Measurements from ENCODE around the gene AUNIP.

AUNIP gene

GRCh38 chr1:25804244-25804963, 54.9 kb downstream of the AUNIP start:
- H3K36me3 ChIP-seq (ENCODE audit: control insufficient read depth, low read depth, low read length) = peaks cover 15% of the 10 kb centered on the region
- H3K27ac ChIP-seq (ENCODE audit: low read length) = no peak overlapping the region
- no peak overlapping the region for H3K9ac ChIP-seq (ENCODE audit: low read length)
- no peak overlapping the region for H3K4me3 ChIP-seq (ENCODE audit: low read length)
- no peaks in the 10 kb centered on the region for H3K9me3 ChIP-seq (ENCODE audit: control insufficient read depth, low read depth, low read length)
- peaks cover 3% of the 10 kb centered on the region for H3K27me3 ChIP-seq (ENCODE audit: control insufficient read depth, insufficient read depth, low read length)
- H3K4me1 ChIP-seq (ENCODE audit: control insufficient read depth, low read depth, low read length) = no peaks in the 10 kb centered on the region

- H3K4me1 ChIP-seq (ENCODE audit: control insufficient read depth, low read depth, low read length) = no peaks in the 10 kb centered on the region
- H3K4me3 ChIP-seq (ENCODE audit: low read length) = no peak overlapping the region
- no peaks in the 10 kb centered on the region for H3K9me3 ChIP-seq (ENCODE audit: control insufficient read depth, low read depth, low read length)
- H3K9ac ChIP-seq (ENCODE audit: low read length) = no peak overlapping the region
- H3K27ac ChIP-seq (ENCODE audit: low read length) = no peak overlapping the region
- peaks cover 9% of the 10 kb centered on the region for H3K27me3 ChIP-seq (ENCODE audit: control insufficient read depth, insufficient read depth, low read length)
- H3K36me3 ChIP-seq (ENCODE audit: control insufficient read depth, low read depth, low read length) = peaks cover 15% of the 10 kb centered on the region
Observed at GRCh38 chr1:25803368-25803767, 55.9 kb downstream of the AUNIP start.

GRCh38 chr1:25802915-25803314, 56.3 kb downstream of the AUNIP start:
- peaks cover 9% of the 10 kb centered on the region for H3K27me3 ChIP-seq (ENCODE audit: control insufficient read depth, insufficient read depth, low read length)
- H3K4me3 ChIP-seq (ENCODE audit: low read length) = no peak overlapping the region
- no peaks in the 10 kb centered on the region for H3K4me1 ChIP-seq (ENCODE audit: control insufficient read depth, low read depth, low read length)
- H3K36me3 ChIP-seq (ENCODE audit: control insufficient read depth, low read depth, low read length) = peaks cover 15% of the 10 kb centered on the region
- H3K9ac ChIP-seq (ENCODE audit: low read length) = no peak overlapping the region
- no peak overlapping the region for H3K27ac ChIP-seq (ENCODE audit: low read length)
- no peaks in the 10 kb centered on the region for H3K9me3 ChIP-seq (ENCODE audit: control insufficient read depth, low read depth, low read length)

- Histone ChIP-seq H3K27ac (ENCODE audit: low read length) (no peak overlapping the region), H3K9ac (ENCODE audit: low read length) (peak overlapping the region; percentile 56), H3K36me3 (ENCODE audit: control insufficient read depth, low read depth, low read length) (peaks cover 7% of the 10 kb centered on the region), H3K4me3 (ENCODE audit: low read length) (peak overlapping the region; percentile 77), H3K27me3 (ENCODE audit: control insufficient read depth, insufficient read depth, low read length) (peaks cover 9% of the 10 kb centered on the region), H3K4me1 (ENCODE audit: control insufficient read depth, low read depth, low read length) (peaks cover 5% of the 10 kb centered on the region), H3K9me3 (ENCODE audit: control insufficient read depth, low read depth, low read length) (no peaks in the 10 kb centered on the region)
Observed at GRCh38 chr1:25800703-25801377, 58.4 kb downstream of the AUNIP start.

- peaks cover 5% of the 10 kb centered on the region for H3K4me1 ChIP-seq (ENCODE audit: control insufficient read depth, low read depth, low read length)
- H3K4me3 ChIP-seq (ENCODE audit: low read length) = peak within 1 kb of the TSS; percentile 77
- H3K9me3 ChIP-seq (ENCODE audit: control insufficient read depth, low read depth, low read length) = no peaks in the 10 kb centered on the region
- H3K27me3 ChIP-seq (ENCODE audit: control insufficient read depth, insufficient read depth, low read length) = peaks cover 9% of the 10 kb centered on the region
- H3K27ac ChIP-seq (ENCODE audit: low read length) = no peak within 1 kb of the TSS
- H3K36me3 ChIP-seq (ENCODE audit: control insufficient read depth, low read depth, low read length) = peaks cover under 1% of the 10 kb centered on the region
- peak within 1 kb of the TSS; percentile 56 for H3K9ac ChIP-seq (ENCODE audit: low read length)
Observed at GRCh38 chr1:25799935-25800702, 59.1 kb downstream of the AUNIP start, which contains the start of gene SELENON. SELENON (plus strand) TSS chr1:25800193; CDS start chr1:25800231, 38 bp downstream.

- Histone ChIP-seq H3K9ac (ENCODE audit: low read length) (peak overlapping the region; percentile 46), H3K27me3 (ENCODE audit: control insufficient read depth, insufficient read depth, low read length) (peaks cover 9% of the 10 kb centered on the region), H3K4me1 (ENCODE audit: control insufficient read depth, low read depth, low read length) (peaks cover 5% of the 10 kb centered on the region), H3K27ac (ENCODE audit: low read length) (no peak overlapping the region), H3K9me3 (ENCODE audit: control insufficient read depth, low read depth, low read length) (no peaks in the 10 kb centered on the region), H3K4me3 (ENCODE audit: low read length) (peak overlapping the region; percentile 48), H3K36me3 (ENCODE audit: control insufficient read depth, low read depth, low read length) (no peaks in the 10 kb centered on the region)
Observed at GRCh38 chr1:25799352-25799934, 59.8 kb downstream of the AUNIP start.

GRCh38 chr1:25798666-25799351, 60.4 kb downstream of the AUNIP start:
- peaks cover 5% of the 10 kb centered on the region for H3K4me1 ChIP-seq (ENCODE audit: control insufficient read depth, low read depth, low read length)
- no peak overlapping the region for H3K27ac ChIP-seq (ENCODE audit: low read length)
- no peak overlapping the region for H3K9ac ChIP-seq (ENCODE audit: low read length)
- no peaks in the 10 kb centered on the region for H3K36me3 ChIP-seq (ENCODE audit: control insufficient read depth, low read depth, low read length)
- peaks cover 9% of the 10 kb centered on the region for H3K27me3 ChIP-seq (ENCODE audit: control insufficient read depth, insufficient read depth, low read length)
- H3K4me3 ChIP-seq (ENCODE audit: low read length) = no peak overlapping the region
- H3K9me3 ChIP-seq (ENCODE audit: control insufficient read depth, low read depth, low read length) = no peaks in the 10 kb centered on the region

- Histone ChIP-seq H3K4me3 (ENCODE audit: low read length) (no peak overlapping the region), H3K9me3 (ENCODE audit: control insufficient read depth, low read depth, low read length) (no peaks in the 10 kb centered on the region), H3K27ac (ENCODE audit: low read length) (no peak overlapping the region), H3K9ac (ENCODE audit: low read length) (no peak overlapping the region), H3K4me1 (ENCODE audit: control insufficient read depth, low read depth, low read length) (peaks cover 5% of the 10 kb centered on the region), H3K27me3 (ENCODE audit: control insufficient read depth, insufficient read depth, low read length) (peaks cover 9% of the 10 kb centered on the region), H3K36me3 (ENCODE audit: control insufficient read depth, low read depth, low read length) (no peaks in the 10 kb centered on the region)
Observed at GRCh38 chr1:25797939-25798338, 61.3 kb downstream of the AUNIP start.

- H3K27me3 ChIP-seq (ENCODE audit: control insufficient read depth, insufficient read depth, low read length) = peaks cover 9% of the 10 kb centered on the region
- H3K36me3 ChIP-seq (ENCODE audit: control insufficient read depth, low read depth, low read length) = no peaks in the 10 kb centered on the region
- no peak overlapping the region for H3K9ac ChIP-seq (ENCODE audit: low read length)
- no peaks in the 10 kb centered on the region for H3K9me3 ChIP-seq (ENCODE audit: control insufficient read depth, low read depth, low read length)
- H3K4me3 ChIP-seq (ENCODE audit: low read length) = no peak overlapping the region
- H3K4me1 ChIP-seq (ENCODE audit: control insufficient read depth, low read depth, low read length) = peaks cover 5% of the 10 kb centered on the region
- H3K27ac ChIP-seq (ENCODE audit: low read length) = no peak overlapping the region
Observed at GRCh38 chr1:25796811-25797458, 62.3 kb downstream of the AUNIP start.

GRCh38 chr1:25795946-25796810, 63.1 kb downstream of the AUNIP start:
- Histone ChIP-seq H3K4me1 (ENCODE audit: control insufficient read depth, low read depth, low read length) (peaks cover 5% of the 10 kb centered on the region), H3K27me3 (ENCODE audit: control insufficient read depth, insufficient read depth, low read length) (peaks cover 9% of the 10 kb centered on the region), H3K27ac (ENCODE audit: low read length) (no peak overlapping the region)

More at GRCh38 chr1:25795946-25796810, 63.1 kb downstream of the AUNIP start:
- Histone ChIP-seq H3K9me3 (ENCODE audit: control insufficient read depth, low read depth, low read length) (no peaks in the 10 kb centered on the region), H3K36me3 (ENCODE audit: control insufficient read depth, low read depth, low read length) (no peaks in the 10 kb centered on the region), H3K9ac (ENCODE audit: low read length) (no peak overlapping the region), H3K4me3 (ENCODE audit: low read length) (no peak overlapping the region)

All from iPS-18a (cell line).